Peyer's patch (tissue), 4 donors: ENCODE results near the gene USP37. TPM values are rescaled to one million over a fixed set of nuclear protein-coding genes. Genes with fewer than 3 reads are reported as not detected.
A peak's percentile ranks its signal among the peaks of the same experiment; 100 is the strongest.

ENCODE experiments used
- DNase-seq, 3 donors: peaks; one replicate each; pipeline ENCODE4 v3.0.0-alpha.2; 2017 to 2019
- H3K27ac ChIP-seq, 4 donors: fragments of 200-600 bp; sonication (generic); one replicate each; pipeline ENCODE4 v1.5.1; 2016 to 2019
- H3K27me3 ChIP-seq, 2 donors: fragments of 200-600 bp; sonication (generic); one replicate each; pipeline ENCODE4 v1.5.1; 2019
- H3K36me3 ChIP-seq, 3 donors: fragments of 200-600 bp; sonication (generic); one replicate each; pipeline ENCODE4 v1.5.1; 2016 to 2019
- H3K4me1 ChIP-seq, 4 donors: fragments of 200-600 bp; sonication (generic); one replicate each; pipeline ENCODE4 v1.5.1; 2016 to 2019
- H3K4me3 ChIP-seq, 4 donors: fragments of 200-600 bp; sonication (generic); 1 replicate in 3 of 4; 2 replicates in 1 of 4; pipeline ENCODE4 v1.5.1; 2016 to 2019; ENCODE audit warnings: mild to moderate bottlenecking in 1 of 4
- H3K9me3 ChIP-seq, 4 donors: fragments of 200-600 bp; sonication (generic); one replicate each; pipeline ENCODE4 v1.5.1; 2016 to 2019; ENCODE audit warnings: mild to moderate bottlenecking in 1 of 4
- POLR2A ChIP-seq, 2 donors: fragments of 450-650 bp; IDR thresholded peaks; one replicate each; pipeline ENCODE4 v1.5.1; 2017; ENCODE audit warnings: antibody characterized with exemption in 2 of 2, mild to moderate bottlenecking in 2 of 2, moderate library complexity in 2 of 2
- total RNA-seq, 4 donors: library from RNA; depleted of rRNA; stranded (reverse); fragments of >200 nt; gene quantifications; one replicate each; pipeline ENCODE4 v1.1.0, GENCODE V29; 2016
- TF ChIP-seq, protein P1 (sequence below), 6 experiments: fragments of 450-650 bp in 4 of 6; fragments of 200-600 bp in 2 of 6; sonication (generic) in 1 of 6; IDR thresholded peaks; one replicate each; pipeline ENCODE4 v1.5.1; 2017 to 2019; ENCODE audit warnings: antibody characterized with exemption in 6 of 6, mild to moderate bottlenecking in 3 of 6, moderate library complexity in 1 of 6

The USP37 gene
- total RNA-seq, 4 donors from 2014 or later, result 12.6 to 44.6 (median 21.8) TPM

DNA sequence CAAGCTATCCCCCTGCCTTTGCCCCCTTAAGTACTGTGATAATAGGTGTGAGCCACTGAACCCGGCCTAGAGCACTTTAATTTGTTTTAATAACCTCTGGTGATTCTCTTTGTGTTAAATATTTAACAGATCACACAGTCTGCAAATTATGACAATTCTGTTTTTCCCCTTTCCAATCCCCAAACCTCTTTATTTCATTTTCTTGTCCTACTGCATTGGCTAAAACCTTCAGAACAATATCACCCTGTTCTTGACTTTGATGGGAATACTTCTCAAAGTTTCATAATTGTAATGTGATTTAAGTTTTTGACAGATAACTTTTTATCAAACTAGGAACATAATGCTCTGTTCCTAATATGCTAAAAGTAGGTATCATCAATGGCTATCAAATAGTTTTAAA, 44.5 kb downstream of the USP37 start:
- Histone ChIP-seq H3K27ac (no peak overlapping the region), H3K27me3 (no peaks in the 10 kb centered on the region), H3K36me3 (peaks cover 0 to 68% (median 0%) of the 10 kb centered on the region in 3 donors), H3K4me3 (no peak overlapping the region), H3K9me3 (no peaks in the 10 kb centered on the region), H3K4me1 (no peaks in the 10 kb centered on the region)
- DNase-seq, result no peak
- TF ChIP-seq, protein P1, sequence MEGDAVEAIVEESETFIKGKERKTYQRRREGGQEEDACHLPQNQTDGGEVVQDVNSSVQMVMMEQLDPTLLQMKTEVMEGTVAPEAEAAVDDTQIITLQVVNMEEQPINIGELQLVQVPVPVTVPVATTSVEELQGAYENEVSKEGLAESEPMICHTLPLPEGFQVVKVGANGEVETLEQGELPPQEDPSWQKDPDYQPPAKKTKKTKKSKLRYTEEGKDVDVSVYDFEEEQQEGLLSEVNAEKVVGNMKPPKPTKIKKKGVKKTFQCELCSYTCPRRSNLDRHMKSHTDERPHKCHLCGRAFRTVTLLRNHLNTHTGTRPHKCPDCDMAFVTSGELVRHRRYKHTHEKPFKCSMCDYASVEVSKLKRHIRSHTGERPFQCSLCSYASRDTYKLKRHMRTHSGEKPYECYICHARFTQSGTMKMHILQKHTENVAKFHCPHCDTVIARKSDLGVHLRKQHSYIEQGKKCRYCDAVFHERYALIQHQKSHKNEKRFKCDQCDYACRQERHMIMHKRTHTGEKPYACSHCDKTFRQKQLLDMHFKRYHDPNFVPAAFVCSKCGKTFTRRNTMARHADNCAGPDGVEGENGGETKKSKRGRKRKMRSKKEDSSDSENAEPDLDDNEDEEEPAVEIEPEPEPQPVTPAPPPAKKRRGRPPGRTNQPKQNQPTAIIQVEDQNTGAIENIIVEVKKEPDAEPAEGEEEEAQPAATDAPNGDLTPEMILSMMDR (IDR thresholded peaks at IDR 0.05), result no peak
- no peak for TF ChIP-seq POLR2A (IDR thresholded peaks at IDR 0.05)

DNA sequence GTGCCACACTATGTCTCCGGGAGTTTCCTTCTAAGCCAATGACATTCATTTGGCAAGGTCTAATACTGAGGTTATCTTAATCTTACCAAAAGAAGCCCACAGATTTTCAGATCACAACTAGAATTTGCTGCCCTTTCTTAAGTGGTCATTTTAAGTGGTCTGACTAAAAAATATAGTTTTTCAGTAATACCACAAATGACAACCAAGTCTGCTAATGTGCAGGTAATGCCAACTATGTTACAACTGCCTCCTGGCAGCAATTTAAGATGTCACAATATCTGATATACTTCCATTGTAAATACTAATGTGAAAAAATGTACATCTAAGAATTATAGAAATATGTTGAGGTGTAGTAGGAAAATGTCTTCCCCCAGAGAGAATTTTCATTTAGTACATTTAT, 49.3 kb downstream of the USP37 start:
- H3K27me3 ChIP-seq, result no peaks in the 10 kb centered on the region
- TF ChIP-seq, protein P1 (IDR thresholded peaks at IDR 0.05), result no peak
- TF ChIP-seq POLR2A (IDR thresholded peaks at IDR 0.05), result no peak

DNA sequence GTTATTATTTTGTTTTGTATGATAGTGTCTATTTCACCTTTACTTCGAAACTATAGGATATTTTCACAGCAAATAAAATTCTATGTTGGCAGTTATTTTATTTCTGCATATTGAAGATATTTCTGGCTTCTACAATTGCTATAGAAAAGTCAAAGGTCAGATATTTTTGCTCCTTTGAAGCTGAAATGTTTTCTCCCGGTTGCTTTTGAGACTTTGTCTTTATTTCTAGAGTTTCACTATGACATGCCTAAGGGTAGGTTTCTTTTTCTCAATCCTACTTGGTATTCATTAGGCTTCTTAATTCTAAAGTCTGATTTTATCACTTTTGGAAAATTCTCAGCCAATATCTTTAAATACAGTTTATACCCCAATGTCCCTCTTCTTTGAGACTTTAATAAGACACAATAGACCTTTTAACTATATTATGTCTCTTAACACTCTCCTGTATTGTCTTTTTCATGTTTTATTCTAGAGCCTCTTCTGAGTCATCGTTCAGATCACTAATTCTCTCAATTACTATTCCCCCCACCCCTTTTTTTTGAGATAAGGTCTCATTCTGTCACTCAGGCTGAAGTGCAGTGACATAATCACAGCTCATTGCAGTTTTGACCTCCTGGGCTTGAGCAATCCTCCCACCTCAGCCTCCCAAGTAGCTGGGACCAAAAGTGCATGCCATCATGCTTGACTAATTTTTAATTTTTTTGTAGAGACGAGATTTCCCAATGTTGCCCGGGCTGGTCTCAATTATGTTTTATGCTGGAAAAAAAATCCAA, 50.5 kb downstream of the USP37 start:
- no peaks in the 10 kb centered on the region for H3K4me1 ChIP-seq
- no peak for DNase-seq
- H3K4me3 ChIP-seq, result no peak overlapping the region
- no peak overlapping the region for H3K27ac ChIP-seq
- TF ChIP-seq POLR2A (IDR thresholded peaks at IDR 0.05), result no peak
- TF ChIP-seq, protein P1 (IDR thresholded peaks at IDR 0.05), result no peak
- H3K36me3 ChIP-seq, result peaks cover 0 to 18% (median 0%) of the 10 kb centered on the region in 3 donors
- no peaks in the 10 kb centered on the region for H3K27me3 ChIP-seq
- H3K9me3 ChIP-seq, result no peaks in the 10 kb centered on the region

More for the DNA sequence above, 49.3 kb downstream of the USP37 start:
- no peak for DNase-seq
- Histone ChIP-seq H3K9me3 (no peaks in the 10 kb centered on the region), H3K4me3 (no peak overlapping the region), H3K36me3 (peaks cover 0 to 23% (median 0%) of the 10 kb centered on the region in 3 donors), H3K4me1 (no peaks in the 10 kb centered on the region), H3K27ac (no peak overlapping the region)

DNA sequence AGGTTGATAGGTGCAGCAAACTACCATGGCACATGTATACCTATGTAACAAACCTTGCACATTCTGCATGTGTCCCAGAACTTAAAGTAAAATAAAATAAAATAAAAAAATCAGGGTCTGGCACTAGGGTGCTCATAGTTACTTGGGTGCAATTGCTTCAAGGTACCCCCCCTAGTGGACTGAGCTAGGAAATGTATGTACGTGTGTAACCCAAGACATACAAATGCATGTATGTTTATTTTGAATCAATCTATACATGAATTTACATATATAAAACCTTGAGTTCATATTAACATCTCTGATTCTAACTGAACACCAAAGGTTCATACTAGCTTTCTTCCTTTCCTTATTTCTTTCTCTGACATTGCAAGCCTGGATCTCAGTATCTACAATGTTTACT, 51.5 kb downstream of the USP37 start:
- Histone ChIP-seq H3K9me3 (no peaks in the 10 kb centered on the region), H3K4me3 (no peak overlapping the region), H3K4me1 (no peaks in the 10 kb centered on the region), H3K27ac (no peak overlapping the region), H3K27me3 (no peaks in the 10 kb centered on the region), H3K36me3 (peaks cover 0 to 12% (median 0%) of the 10 kb centered on the region in 3 donors)
- no peak for DNase-seq
- TF ChIP-seq, protein P1 (IDR thresholded peaks at IDR 0.05), result peak in 5 of 6 experiments; percentile 20 to 43 (median 26)
- TF ChIP-seq POLR2A (IDR thresholded peaks at IDR 0.05), result no peak

- Histone ChIP-seq H3K36me3 (peaks cover 0 to 6% (median 0%) of the 10 kb centered on the region in 3 donors), H3K9me3 (no peaks in the 10 kb centered on the region), H3K27ac (no peak overlapping the region), H3K27me3 (no peaks in the 10 kb centered on the region), H3K4me1 (no peaks in the 10 kb centered on the region), H3K4me3 (no peak overlapping the region)
- DNase-seq, result no peak
- TF ChIP-seq, protein P1 (IDR thresholded peaks at IDR 0.05), result no peak
- TF ChIP-seq POLR2A (IDR thresholded peaks at IDR 0.05), result no peak
These were observed 54.5 kb downstream of the USP37 start for GRCh38 chr2:218513676-218514075.
